ENCODE data around the gene TUBB1.

Gene TUBB1

DNA sequence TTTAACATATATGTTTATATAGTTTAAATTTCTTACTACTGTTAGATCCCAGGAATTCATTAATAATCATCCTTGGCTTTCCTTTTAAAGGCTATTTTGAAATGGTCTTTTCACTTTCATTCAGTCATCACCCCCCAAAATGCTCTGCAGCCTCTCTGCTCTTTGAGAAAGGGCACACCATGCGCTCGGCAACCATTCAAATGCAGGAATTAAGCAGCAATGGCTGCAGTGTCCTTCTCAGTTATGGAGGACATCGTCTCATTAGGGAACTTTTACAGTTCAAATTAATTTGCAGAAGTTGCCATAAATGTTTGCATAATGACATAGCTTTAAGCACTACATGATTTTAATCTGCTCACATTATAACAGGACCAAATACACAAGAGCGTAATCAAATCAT, 6.3 kb downstream of the TUBB1 start:
- DNase-seq (ENCODE audit: extremely low read depth, insufficient read length) = no peak
- no peak overlapping the region for H3K4me3 ChIP-seq (replicated peaks; ENCODE audit: low read depth, low read length)
- no peaks in the 10 kb centered on the region for H3K27me3 ChIP-seq (replicated peaks; ENCODE audit: control insufficient read depth, insufficient read depth, low read length)
- peaks cover 28% of the 10 kb centered on the region for H3K36me3 ChIP-seq (ENCODE audit: control insufficient read depth, insufficient read depth, low read length)
- TF ChIP-seq, protein P1, sequence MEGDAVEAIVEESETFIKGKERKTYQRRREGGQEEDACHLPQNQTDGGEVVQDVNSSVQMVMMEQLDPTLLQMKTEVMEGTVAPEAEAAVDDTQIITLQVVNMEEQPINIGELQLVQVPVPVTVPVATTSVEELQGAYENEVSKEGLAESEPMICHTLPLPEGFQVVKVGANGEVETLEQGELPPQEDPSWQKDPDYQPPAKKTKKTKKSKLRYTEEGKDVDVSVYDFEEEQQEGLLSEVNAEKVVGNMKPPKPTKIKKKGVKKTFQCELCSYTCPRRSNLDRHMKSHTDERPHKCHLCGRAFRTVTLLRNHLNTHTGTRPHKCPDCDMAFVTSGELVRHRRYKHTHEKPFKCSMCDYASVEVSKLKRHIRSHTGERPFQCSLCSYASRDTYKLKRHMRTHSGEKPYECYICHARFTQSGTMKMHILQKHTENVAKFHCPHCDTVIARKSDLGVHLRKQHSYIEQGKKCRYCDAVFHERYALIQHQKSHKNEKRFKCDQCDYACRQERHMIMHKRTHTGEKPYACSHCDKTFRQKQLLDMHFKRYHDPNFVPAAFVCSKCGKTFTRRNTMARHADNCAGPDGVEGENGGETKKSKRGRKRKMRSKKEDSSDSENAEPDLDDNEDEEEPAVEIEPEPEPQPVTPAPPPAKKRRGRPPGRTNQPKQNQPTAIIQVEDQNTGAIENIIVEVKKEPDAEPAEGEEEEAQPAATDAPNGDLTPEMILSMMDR (IDR thresholded peaks at IDR 0.05; ENCODE audit: insufficient read depth, low read length, poor library complexity, severe bottlenecking) = no peak

DNA sequence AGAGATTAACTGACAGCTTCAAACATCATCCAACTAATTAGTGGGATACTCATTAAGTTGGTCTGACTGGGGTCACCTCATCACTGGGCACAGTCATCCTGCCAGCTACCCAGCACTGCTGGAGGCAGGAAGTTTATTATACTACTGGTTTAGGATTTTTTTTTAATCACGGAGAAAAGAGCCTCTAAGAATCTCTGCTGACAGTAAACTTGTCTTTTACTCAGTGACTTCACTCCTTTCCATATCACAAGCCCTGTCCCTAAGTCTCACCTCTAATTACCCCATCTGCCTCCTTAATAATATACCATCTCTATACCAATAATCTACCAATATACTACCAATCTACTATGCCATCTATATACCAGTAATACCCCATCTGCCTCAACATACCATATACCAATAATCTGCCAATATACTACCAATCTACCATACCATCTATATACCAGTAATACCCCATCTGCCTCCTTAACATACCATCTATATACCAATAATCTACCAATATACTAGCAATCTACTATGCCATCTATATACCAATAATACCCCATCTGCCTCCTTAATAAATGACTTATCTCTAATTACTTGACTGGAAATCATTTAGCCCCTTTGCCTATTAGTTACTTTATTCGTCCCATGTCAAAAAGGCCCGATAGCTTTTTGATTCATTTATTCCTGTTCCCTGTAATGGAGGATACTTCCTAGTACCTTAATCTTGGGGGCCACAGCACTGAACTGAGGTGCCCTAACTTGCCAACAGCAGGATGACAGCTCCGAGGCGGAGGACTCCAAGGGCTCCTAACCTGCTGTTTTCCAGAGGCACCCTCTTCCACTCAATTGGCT, 7.9 kb downstream of the TUBB1 start:
- TF ChIP-seq, protein P1 (IDR thresholded peaks at IDR 0.05; ENCODE audit: insufficient read depth, low read length, poor library complexity, severe bottlenecking) = no peak
- no peak overlapping the region for H3K4me3 ChIP-seq (replicated peaks; ENCODE audit: low read depth, low read length)
- no peak for DNase-seq (ENCODE audit: extremely low read depth, insufficient read length)
- H3K36me3 ChIP-seq (ENCODE audit: control insufficient read depth, insufficient read depth, low read length) = peaks cover 28% of the 10 kb centered on the region
- no peaks in the 10 kb centered on the region for H3K27me3 ChIP-seq (replicated peaks; ENCODE audit: control insufficient read depth, insufficient read depth, low read length)

DNA sequence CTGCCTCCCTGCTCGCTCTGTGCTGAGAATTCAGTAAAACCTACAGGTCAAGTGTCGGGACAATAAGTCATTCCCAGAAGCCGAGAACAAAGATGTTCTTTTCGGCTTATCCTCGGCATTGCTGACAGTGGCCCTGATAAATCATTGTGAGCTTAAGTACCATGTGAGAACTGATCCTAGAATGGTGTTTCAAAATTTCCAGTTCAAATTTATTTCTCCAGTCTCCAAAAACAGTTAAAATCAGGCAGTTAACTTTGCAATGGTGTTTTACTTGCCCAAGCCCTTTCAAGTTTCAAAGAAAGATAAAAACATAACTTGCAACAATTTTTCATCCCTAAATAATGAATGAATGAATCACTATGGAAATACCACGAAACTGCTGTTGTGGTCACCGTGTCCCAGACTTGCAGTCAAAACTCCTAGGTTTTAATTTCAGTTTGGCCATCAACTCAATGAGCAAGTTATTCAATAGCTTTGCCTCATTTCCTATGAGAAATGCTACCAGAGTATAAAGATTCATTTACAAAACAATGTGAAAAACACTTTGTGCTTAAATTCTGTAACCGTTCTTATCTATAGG, 8.6 kb downstream of the TUBB1 start:
- Histone ChIP-seq H3K4me3 (replicated peaks; ENCODE audit: low read depth, low read length) (no peak overlapping the region), H3K27me3 (replicated peaks; ENCODE audit: control insufficient read depth, insufficient read depth, low read length) (no peaks in the 10 kb centered on the region), H3K36me3 (ENCODE audit: control insufficient read depth, insufficient read depth, low read length) (peaks cover 26% of the 10 kb centered on the region)
- TF ChIP-seq, protein P1 (IDR thresholded peaks at IDR 0.05; ENCODE audit: insufficient read depth, low read length, poor library complexity, severe bottlenecking) = no peak
- DNase-seq (ENCODE audit: extremely low read depth, insufficient read length) = no peak

DNA sequence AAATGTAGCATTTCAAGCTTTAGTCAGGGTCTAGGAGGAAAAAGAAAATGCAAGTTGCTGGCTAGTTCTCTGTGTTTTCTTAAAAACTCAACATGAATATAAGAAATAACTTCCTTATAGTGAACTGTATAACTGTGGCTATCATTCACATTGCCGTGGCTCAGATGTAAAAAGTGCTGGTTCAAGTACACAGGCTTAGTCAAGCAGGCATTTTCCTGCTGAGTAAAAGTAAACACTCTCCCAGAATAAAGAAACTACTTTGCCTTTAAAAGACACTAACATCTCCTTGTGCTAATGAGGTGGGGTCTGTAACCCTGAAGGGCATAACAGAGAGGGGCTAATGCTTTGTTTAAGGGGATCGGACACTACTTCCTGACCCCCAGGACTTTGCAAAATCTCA, 9.6 kb downstream of the TUBB1 start:
- Histone ChIP-seq H3K4me3 (replicated peaks; ENCODE audit: low read depth, low read length) (peak overlapping the region; percentile 10; the same call in 1 of the 2 replicates), H3K27me3 (replicated peaks; ENCODE audit: control insufficient read depth, insufficient read depth, low read length) (no peaks in the 10 kb centered on the region), H3K36me3 (ENCODE audit: control insufficient read depth, insufficient read depth, low read length) (peaks cover 20% of the 10 kb centered on the region)
- TF ChIP-seq, protein P1 (IDR thresholded peaks at IDR 0.05; ENCODE audit: insufficient read depth, low read length, poor library complexity, severe bottlenecking) = no peak
- no peak for DNase-seq (ENCODE audit: extremely low read depth, insufficient read length)

DNA sequence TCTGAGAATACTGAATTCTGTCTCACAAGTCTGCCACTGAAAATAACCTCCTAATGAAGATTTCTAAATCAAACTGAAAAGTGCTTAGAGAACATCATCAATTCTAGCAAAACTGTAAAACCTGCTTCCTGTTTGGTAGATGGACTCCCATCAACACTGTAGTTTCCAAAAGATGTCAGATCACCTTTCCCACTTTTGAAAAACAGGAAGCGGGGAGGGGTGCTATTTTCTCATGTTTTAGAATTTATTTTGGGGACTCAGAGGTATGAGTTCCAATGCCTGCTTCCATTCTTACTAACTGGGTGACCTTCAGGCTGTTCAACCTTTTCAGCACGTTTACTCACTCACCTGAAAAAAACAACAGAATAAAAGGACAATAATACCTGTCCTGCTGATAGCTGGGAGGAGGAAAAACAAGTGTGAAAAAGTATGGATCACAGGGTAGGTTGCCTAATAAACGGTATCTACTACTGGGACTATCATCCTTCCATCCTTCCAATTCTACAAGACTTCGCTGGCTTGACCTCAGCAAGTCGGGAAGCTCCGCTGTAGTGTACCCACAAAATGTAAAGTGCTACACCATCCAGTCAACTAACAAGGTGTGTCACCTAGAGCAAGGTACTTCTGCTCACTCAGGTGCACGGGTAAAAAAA, 11.8 kb downstream of the TUBB1 start:
- Histone ChIP-seq H3K27me3 (replicated peaks; ENCODE audit: control insufficient read depth, insufficient read depth, low read length) (no peaks in the 10 kb centered on the region), H3K4me3 (replicated peaks; ENCODE audit: low read depth, low read length) (peak overlapping the region; percentile 94), H3K36me3 (ENCODE audit: control insufficient read depth, insufficient read depth, low read length) (peaks cover 15% of the 10 kb centered on the region)
- TF ChIP-seq, protein P1 (IDR thresholded peaks at IDR 0.05; ENCODE audit: insufficient read depth, low read length, poor library complexity, severe bottlenecking) = no peak
- DNase-seq (ENCODE audit: extremely low read depth, insufficient read length) = no peak

All from GM06990 (cell line).